OCI-LY7 (cell line): ENCODE measurements around the gene GPLD1.

Experiments used
- EZH2phosphoT487 ChIP-seq: fragments of 200-600 bp; sonication (generic); IDR thresholded peaks from 2 replicates; pipeline ENCODE4 v1.6.1; 2018; ENCODE audit warnings: low read depth, borderline replicate concordance, mild to moderate bottlenecking, mixed run types, antibody characterized with exemption, low read length, moderate library complexity, mixed read lengths
- TF ChIP-seq, protein P1 (sequence below): fragments of 200-600 bp; sonication (generic); conservative IDR thresholded peaks from 2 replicates; pipeline ENCODE4 v1.5.1; 2014; ENCODE audit warnings: mild to moderate bottlenecking, antibody characterized with exemption, low read length, moderate library complexity, mixed read lengths

DNA sequence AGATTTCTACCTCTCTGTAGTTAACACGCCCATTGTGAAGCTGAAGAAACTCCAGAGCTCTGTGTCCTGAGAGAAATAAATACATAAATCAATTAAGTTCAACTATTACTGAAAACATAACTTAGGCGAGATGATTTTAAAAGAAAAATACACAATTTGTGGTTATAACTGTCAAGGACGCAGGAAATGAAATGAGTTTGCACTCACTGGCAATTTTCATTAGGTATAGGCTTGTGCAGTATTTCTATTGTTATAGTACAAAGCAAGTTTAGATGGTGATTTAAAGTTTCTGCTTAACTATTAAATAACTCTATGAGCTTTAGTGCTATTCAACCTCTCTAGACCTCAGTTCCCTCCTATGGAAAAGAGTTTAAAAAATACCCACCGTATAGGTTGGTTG, 3.3 kb downstream of the GPLD1 start:
- TF ChIP-seq, protein P1, sequence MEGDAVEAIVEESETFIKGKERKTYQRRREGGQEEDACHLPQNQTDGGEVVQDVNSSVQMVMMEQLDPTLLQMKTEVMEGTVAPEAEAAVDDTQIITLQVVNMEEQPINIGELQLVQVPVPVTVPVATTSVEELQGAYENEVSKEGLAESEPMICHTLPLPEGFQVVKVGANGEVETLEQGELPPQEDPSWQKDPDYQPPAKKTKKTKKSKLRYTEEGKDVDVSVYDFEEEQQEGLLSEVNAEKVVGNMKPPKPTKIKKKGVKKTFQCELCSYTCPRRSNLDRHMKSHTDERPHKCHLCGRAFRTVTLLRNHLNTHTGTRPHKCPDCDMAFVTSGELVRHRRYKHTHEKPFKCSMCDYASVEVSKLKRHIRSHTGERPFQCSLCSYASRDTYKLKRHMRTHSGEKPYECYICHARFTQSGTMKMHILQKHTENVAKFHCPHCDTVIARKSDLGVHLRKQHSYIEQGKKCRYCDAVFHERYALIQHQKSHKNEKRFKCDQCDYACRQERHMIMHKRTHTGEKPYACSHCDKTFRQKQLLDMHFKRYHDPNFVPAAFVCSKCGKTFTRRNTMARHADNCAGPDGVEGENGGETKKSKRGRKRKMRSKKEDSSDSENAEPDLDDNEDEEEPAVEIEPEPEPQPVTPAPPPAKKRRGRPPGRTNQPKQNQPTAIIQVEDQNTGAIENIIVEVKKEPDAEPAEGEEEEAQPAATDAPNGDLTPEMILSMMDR, result no peak
- no peak for TF ChIP-seq EZH2phosphoT487
